ENCODE data around the gene MICALL1.
"Not testable (repeated sequence)": the region's sequence is repeated elsewhere in the genome, so short reads cannot be mapped to it uniquely, and the experiment has no call there.

Gene MICALL1

GRCh38 chr22:37929390-37929789 is 23.3 kb downstream of the MICALL1 start:
- no peak for DNase-seq

GRCh38 chr22:37930270-37930951 is 24.3 kb downstream of the MICALL1 start:
- DNase-seq = no peak

- no peak for DNase-seq
Measured at GRCh38 chr22:37930952-37931440, 24.9 kb downstream of the MICALL1 start.

GRCh38 chr22:37931893-37932389 is 25.8 kb downstream of the MICALL1 start:
- DNase-seq = no peak

- no peak for DNase-seq
Measured at GRCh38 chr22:37932401-37932800, 26.3 kb downstream of the MICALL1 start.

DNA sequence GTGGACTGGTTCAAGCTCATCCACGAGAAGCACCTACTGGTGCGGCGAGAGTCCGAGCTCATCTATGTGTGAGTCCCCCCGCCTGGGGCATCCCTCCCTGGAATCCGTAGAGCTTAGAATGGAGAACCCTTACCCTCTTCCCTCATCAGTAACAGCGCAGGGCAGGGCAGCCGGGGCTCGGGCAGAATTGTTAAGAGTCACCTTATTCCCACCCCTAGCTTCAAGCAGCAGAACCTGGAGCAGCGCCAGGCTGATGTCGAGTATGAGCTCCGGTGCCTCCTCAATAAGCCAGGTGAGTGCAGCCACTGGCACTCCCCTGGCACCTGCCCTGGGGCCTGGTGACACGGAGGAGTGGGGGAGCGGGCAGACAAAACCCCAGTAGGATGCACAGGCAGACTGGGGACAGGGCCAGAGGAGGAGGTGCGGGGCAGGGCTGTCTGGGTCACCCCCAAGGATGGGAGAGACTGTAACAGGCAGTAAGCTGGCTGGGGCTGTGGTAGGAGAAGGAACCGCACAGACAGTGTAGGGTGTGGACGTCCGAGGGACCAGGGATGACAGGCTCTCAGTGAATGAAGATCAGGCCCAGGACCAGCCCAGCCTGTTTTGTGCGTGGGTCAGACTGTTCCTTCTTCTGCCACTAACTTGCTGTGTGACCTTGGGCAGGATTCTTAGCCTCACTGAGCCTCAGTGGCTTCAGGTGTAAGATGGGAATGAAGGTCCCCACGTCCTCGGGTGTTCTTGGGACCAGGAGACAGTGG is 26.9 kb downstream of the MICALL1 start:
- DNase-seq = no peak

DNA sequence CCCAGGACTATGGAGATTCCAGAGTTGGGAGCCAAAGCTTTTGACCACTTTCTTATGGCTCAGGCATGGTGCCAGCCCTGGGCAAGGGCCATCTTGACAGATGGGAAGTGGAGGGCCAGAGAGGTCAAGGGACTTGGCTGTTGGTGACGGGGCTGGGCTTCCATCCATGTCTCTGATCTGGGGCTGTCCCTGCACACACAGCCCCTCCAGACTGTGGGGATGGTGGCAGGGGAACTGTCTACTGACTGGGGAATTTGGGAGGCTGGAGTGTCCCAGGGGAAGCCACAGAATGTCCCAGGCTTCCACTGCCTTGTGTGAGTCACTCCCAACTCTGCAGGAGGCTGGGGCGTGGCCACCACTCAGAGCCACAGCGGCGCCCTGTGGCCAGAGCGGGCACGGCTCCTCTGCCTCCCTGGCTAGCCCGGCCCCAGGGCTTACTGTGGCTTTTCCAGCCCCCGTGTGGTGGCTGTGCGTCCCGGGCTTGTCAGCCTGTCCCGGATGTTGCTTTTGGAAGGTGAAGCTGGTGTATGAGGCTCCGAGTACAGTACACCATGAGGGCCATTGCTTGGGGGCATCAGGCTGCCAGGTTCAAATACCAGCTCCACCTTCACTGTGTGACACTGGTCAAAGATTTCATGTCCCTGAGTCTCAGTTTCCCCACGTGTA is 27.7 kb downstream of the MICALL1 start:
- DNase-seq = peak; percentile 72

GRCh38 chr22:37940698-37941376 is 34.7 kb downstream of the MICALL1 start:
- no peak for DNase-seq

DNA sequence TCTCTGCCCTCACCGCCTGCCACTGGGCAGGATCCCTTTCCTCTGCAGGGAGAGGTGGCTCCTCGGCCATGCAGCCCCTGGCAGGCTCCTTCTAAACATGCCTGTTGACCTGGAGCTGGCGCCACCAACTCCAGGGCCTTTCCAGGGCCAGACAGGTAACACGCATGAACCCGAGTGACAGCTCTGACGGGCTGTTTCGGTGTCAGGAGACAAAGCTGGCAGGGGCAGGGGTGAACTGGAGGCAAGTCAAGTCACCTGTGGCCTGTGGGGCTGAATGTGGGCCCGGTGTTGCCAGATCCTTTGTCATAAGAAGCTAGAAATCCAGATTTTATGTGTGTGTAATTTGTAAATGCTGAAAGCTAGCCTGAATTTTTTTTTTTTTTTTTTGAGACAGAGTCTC is 36.0 kb downstream of the MICALL1 start:
- no peak for DNase-seq

DNA sequence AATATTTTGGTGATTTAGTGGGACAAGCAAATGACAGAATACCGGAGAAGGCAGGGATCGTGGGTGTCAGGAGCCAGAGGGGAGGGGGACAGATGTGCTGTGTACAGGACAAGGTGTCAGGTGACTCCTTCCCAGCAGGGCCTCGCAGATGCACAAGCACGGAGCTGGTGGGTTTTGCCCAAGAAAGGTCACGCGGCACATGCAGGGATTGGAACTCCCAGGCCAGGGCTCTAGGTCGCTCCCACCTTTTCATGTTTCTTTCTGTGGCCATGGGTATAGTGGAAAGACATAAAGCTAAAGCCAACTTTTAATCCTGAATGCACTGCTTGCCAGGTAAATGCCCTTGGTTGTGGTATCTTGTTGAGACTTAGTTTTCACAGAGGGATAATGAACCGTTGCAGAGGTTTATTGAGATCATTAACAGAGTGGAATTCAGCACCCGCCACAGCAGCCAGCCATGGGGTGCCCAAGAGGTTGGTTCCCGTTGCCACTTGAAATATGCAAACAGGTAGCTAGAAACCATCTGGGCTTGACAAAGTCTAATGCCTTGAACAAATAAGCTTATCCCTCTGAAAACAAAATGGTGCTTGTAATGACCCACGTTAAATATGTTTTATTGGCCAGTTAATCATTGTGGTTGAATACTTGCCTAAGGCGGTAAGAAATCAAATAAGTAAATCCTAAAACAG is 37.2 kb downstream of the MICALL1 start:
- no peak for DNase-seq

- DNase-seq = no peak
Measured at GRCh38 chr22:37943825-37944198, 37.7 kb downstream of the MICALL1 start.

DNA sequence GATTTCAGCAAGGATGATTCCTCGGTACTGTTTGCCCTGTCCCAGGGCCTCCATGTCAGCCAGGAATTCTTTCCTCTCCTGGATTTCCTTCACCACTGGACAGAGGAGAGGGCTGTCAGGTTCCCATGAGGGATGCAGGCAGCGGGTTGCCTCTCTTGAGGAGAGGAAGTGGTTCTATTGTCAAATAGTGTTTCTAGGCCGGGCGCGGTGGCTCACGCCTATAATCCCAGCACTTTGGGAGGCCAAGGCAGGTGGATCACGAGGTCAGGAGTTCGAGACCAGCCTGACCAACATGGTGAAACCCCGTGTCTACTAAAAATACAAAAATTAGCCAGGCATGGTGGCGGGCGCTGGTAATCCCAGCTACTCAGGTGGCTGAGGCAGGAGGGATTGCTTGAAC is 38.3 kb downstream of the MICALL1 start:
- DNase-seq = not testable (repeated sequence)

DNA sequence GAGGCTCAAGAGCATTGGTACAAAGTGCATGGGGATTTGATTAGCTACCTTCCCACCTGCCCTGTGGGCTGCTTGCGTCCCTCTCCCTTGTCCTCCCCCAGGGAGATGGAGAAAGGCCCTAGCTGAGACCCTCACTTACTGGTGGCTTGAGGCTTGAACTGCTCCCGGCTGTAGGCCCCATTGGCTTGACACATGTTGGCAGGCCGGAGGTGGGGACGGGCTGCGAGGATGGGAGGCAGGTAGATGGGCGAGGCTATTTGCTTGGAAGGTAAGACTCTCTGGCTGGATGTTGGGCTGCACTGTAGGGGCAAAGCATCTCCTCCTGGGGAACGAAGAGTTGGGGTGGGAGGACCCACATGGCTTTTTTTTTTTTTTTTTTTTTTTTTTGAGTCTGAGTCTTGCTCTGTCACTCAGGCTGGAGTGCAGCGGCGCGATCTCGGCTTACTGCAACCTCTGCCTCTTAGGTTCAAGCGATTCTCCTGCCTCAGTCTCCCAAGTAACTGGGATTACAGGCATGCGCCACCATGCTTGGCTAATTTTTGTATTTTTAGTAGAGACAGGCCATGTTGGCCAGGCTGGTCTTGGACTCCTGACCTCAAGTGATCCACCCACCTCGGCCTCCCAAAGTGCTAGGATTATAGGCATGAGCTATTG is 41.2 kb downstream of the MICALL1 start:
- DNase-seq = not testable (repeated sequence)

- DNase-seq = no peak
Measured at GRCh38 chr22:37951305-37951704, 45.2 kb downstream of the MICALL1 start.

- DNase-seq = not testable (repeated sequence)
Measured at GRCh38 chr22:37952629-37953028, 46.5 kb downstream of the MICALL1 start.

- no peak for DNase-seq
Measured at GRCh38 chr22:37953062-37953436, 47.0 kb downstream of the MICALL1 start.

GRCh38 chr22:37953437-37954179 is 47.5 kb downstream of the MICALL1 start, which contains the start of the genes C22orf23 and POLR2F:
C22orf23 (minus strand) TSS chr22:37953601; CDS start chr22:37953149, 452 bp downstream.
POLR2F (plus strand) TSS chr22:37953699; CDS start chr22:37953788, 89 bp downstream.
- peak; percentile 98 for DNase-seq

GRCh38 chr22:37954686-37955085 is 48.6 kb downstream of the MICALL1 start:
- no peak for DNase-seq

DNA sequence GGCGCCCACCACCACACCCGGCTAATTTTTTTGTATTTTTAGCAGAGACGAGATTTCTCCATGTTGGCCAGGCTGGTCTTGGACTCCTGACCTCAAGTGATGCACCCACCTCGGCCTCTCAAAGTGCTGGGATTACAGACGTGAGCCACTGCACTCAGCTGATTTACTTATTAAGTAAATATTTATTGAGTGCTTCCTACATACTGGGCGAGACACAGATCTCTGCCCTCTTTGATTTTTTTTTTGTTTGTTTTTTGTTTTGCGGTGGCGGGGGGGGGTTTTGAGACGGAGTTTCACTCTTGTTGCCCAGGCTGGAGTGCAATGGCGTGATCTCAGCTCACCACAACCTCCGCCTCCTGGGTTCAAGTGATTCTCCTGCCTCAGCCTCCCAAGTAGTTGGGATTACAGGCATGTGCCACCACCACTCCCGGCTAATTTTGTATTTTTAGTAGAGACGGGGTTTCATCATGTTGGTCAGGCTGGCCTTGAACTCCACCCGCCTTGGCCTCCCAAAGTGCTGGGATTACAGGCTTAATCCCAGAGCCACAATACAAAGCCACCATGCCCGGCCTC is 49.8 kb downstream of the MICALL1 start:
- not testable (repeated sequence) for DNase-seq

DNA sequence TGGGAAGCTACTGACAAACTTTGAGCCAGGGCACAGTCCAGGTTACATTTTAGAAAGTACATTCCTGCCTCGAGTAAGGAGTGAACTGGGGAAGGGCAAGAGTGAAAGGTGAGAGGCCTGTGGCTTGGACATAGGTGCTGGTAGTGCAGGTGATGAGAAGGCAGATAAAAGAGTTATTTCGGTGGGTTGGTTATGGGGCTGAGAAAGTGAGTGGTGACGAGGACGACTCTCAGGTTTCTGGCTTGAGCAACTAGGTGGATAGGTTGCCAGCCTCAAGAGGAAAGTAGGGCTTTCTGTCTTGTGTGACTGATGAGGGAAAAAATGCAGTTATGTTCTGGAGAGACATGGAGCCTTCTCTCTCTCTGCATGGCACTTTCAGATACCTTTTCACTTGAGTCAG is 51.1 kb downstream of the MICALL1 start:
- no peak for DNase-seq

Data from effector CD4-positive, alpha-beta T cell (primary cell).